ENCODE results near the gene GMDS. TPM values are rescaled to one million over a fixed set of nuclear protein-coding genes. Genes with fewer than 3 reads are reported as not detected.

The GMDS gene
- total and polyA plus RNA-seq, 2 of the 13 experiments (the other 11 are each of a cell fraction or from before 2014, with no cell fraction given), result 64.4 to 112 TPM

GRCh38 chr6:1604158-1605003 lies 641.0 kb downstream of the GMDS start (continued):
- peak; percentile 45; the same call in 1 of the 2 replicates for TF ChIP-seq ARID4A (CRISPR knock-in tag; IDR thresholded peaks at IDR 0.05; ENCODE audit: borderline replicate concordance)
- TF ChIP-seq ARHGAP35 (CRISPR knock-in tag; IDR thresholded peaks at IDR 0.05; ENCODE audit: borderline replicate concordance), result peak; percentile 22; the same call in 1 of the 2 replicates
- TF ChIP-seq ARNT2 (CRISPR knock-in tag; IDR thresholded peaks at IDR 0.05; ENCODE audit: low read depth), result peak; percentile 90; the same call in 1 of the 2 replicates
- no peak for TF ChIP-seq DPF2 (CRISPR knock-in tag; IDR thresholded peaks at IDR 0.05; ENCODE audit: borderline replicate concordance, low read depth)
- no peak for TF ChIP-seq AHR (CRISPR knock-in tag; IDR thresholded peaks at IDR 0.05)
- TF ChIP-seq ZSCAN9 (CRISPR knock-in tag; IDR thresholded peaks at IDR 0.05; ENCODE audit: borderline replicate concordance), result peak; percentile 22
- peak; percentile 59; the same call in 1 of the 2 replicates for TF ChIP-seq THAP9 (CRISPR knock-in tag; IDR thresholded peaks at IDR 0.05; ENCODE audit: borderline replicate concordance)
- TF ChIP-seq ZSCAN25 (CRISPR knock-in tag; IDR thresholded peaks at IDR 0.05), result peak; percentile 62; the same call in 1 of the 2 replicates
- no peak for TF ChIP-seq ZNF207 (IDR thresholded peaks at IDR 0.05; ENCODE audit: borderline replicate concordance)
- TF ChIP-seq, protein P1, sequence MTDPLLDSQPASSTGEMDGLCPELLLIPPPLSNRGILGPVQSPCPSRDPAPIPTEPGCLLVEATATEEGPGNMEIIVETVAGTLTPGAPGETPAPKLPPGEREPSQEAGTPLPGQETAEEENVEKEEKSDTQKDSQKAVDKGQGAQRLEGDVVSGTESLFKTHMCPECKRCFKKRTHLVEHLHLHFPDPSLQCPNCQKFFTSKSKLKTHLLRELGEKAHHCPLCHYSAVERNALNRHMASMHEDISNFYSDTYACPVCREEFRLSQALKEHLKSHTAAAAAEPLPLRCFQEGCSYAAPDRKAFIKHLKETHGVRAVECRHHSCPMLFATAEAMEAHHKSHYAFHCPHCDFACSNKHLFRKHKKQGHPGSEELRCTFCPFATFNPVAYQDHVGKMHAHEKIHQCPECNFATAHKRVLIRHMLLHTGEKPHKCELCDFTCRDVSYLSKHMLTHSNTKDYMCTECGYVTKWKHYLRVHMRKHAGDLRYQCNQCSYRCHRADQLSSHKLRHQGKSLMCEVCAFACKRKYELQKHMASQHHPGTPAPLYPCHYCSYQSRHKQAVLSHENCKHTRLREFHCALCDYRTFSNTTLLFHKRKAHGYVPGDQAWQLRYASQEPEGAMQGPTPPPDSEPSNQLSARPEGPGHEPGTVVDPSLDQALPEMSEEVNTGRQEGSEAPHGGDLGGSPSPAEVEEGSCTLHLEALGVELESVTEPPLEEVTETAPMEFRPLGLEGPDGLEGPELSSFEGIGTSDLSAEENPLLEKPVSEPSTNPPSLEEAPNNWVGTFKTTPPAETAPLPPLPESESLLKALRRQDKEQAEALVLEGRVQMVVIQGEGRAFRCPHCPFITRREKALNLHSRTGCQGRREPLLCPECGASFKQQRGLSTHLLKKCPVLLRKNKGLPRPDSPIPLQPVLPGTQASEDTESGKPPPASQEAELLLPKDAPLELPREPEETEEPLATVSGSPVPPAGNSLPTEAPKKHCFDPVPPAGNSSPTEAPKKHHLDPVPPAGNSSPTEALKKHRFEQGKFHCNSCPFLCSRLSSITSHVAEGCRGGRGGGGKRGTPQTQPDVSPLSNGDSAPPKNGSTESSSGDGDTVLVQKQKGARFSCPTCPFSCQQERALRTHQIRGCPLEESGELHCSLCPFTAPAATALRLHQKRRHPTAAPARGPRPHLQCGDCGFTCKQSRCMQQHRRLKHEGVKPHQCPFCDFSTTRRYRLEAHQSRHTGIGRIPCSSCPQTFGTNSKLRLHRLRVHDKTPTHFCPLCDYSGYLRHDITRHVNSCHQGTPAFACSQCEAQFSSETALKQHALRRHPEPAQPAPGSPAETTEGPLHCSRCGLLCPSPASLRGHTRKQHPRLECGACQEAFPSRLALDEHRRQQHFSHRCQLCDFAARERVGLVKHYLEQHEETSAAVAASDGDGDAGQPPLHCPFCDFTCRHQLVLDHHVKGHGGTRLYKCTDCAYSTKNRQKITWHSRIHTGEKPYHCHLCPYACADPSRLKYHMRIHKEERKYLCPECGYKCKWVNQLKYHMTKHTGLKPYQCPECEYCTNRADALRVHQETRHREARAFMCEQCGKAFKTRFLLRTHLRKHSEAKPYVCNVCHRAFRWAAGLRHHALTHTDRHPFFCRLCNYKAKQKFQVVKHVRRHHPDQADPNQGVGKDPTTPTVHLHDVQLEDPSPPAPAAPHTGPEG (CRISPR knock-in tag; IDR thresholded peaks at IDR 0.05), result peak; percentile 34; the same call in 1 of the 2 replicates
- TF ChIP-seq ZNF775 (CRISPR knock-in tag; IDR thresholded peaks at IDR 0.05; ENCODE audit: borderline replicate concordance), result no peak
- no peak for TF ChIP-seq TCF12 (IDR thresholded peaks at IDR 0.05)
- TF ChIP-seq TCF12 (CRISPR knock-in tag; IDR thresholded peaks at IDR 0.05), result peak; percentile 39; the same call in 1 of the 2 replicates
- TF ChIP-seq NCOA2 (CRISPR knock-in tag; IDR thresholded peaks at IDR 0.05), result no peak
